Activated T-helper 17 cell treated with anti-CD3 and anti-CD28 coated beads, Interleukin-2, amount 50 U/mL, for 72 hours (primary cell): ENCODE measurements around the gene SHISAL1. TPM values are rescaled to one million over a fixed set of nuclear protein-coding genes. Genes with fewer than 3 reads are reported as not detected.

Experiments used
- ATAC-seq: fragments of 150-1000 bp; cut with Tn5 transposase; replicated peaks from 2 replicates; pipeline ENCODE4 v1.10.0; 2021; ENCODE audit warnings: mild to moderate bottlenecking, moderate library complexity
- H3K27ac Mint-ChIP-seq: one replicate; pipeline ENCODE4 v1.8.0; 2022; ENCODE audit warnings: mixed read lengths
- H3K27me3 Mint-ChIP-seq: one replicate; pipeline ENCODE4 v1.8.0; 2022; ENCODE audit warnings: mixed read lengths
- H3K36me3 Mint-ChIP-seq: one replicate; pipeline ENCODE4 v1.8.0; 2022; ENCODE audit warnings: low read depth, mild to moderate bottlenecking, mixed read lengths
- H3K4me1 Mint-ChIP-seq: one replicate; pipeline ENCODE4 v1.8.0; 2022; ENCODE audit warnings: mixed read lengths
- H3K4me3 Mint-ChIP-seq: one replicate; pipeline ENCODE4 v1.8.0; 2022; ENCODE audit warnings: mild to moderate bottlenecking, mixed read lengths
- H3K9me3 Mint-ChIP-seq: one replicate; pipeline ENCODE4 v1.8.0; 2022; ENCODE audit warnings: mixed read lengths
- total RNA-seq, 2 donors: library from RNA; stranded (reverse); gene quantifications; one replicate each; pipeline ENCODE4 v1.2.3, GENCODE V29; 2022

The SHISAL1 gene
- total RNA-seq, 2 donors from 2014 or later, result not detected

GRCh38 chr22:44266796-44267760, 45.7 kb downstream of the SHISAL1 start:
- Mint-ChIP-seq H3K4me1 (no peaks in the 10 kb centered on the region), H3K27me3 (peaks cover 3% of the 10 kb centered on the region), H3K4me3 (no peak overlapping the region), H3K36me3 (no peaks in the 10 kb centered on the region), H3K9me3 (no peaks in the 10 kb centered on the region), H3K27ac (no peak overlapping the region)
- ATAC-seq, result no peak

- Mint-ChIP-seq H3K27me3 (peaks cover 3% of the 10 kb centered on the region), H3K36me3 (no peaks in the 10 kb centered on the region), H3K9me3 (no peaks in the 10 kb centered on the region), H3K4me1 (no peaks in the 10 kb centered on the region), H3K27ac (no peak overlapping the region), H3K4me3 (no peak overlapping the region)
- ATAC-seq, result no peak
These were observed 49.2 kb downstream of the SHISAL1 start for GRCh38 chr22:44263547-44263946.

- Mint-ChIP-seq H3K27ac (peak overlapping the region; percentile 33), H3K36me3 (no peaks in the 10 kb centered on the region)
These were observed 50.7 kb downstream of the SHISAL1 start for GRCh38 chr22:44261861-44262595.

GRCh38 chr22:44261164-44261860, 51.4 kb downstream of the SHISAL1 start:
- no peaks in the 10 kb centered on the region for H3K4me1 Mint-ChIP-seq
- no peak overlapping the region for H3K4me3 Mint-ChIP-seq
- H3K27me3 Mint-ChIP-seq, result peaks cover 3% of the 10 kb centered on the region
- H3K27ac Mint-ChIP-seq, result peak overlapping the region; percentile 33
- H3K9me3 Mint-ChIP-seq, result no peaks in the 10 kb centered on the region
- no peaks in the 10 kb centered on the region for H3K36me3 Mint-ChIP-seq
- ATAC-seq, result no peak

More at GRCh38 chr22:44261861-44262595, 50.7 kb downstream of the SHISAL1 start:
- no peaks in the 10 kb centered on the region for H3K27me3 Mint-ChIP-seq
- ATAC-seq, result no peak
- H3K4me1 Mint-ChIP-seq, result no peaks in the 10 kb centered on the region
- no peak overlapping the region for H3K4me3 Mint-ChIP-seq
- no peaks in the 10 kb centered on the region for H3K9me3 Mint-ChIP-seq

GRCh38 chr22:44260216-44261035, 52.3 kb downstream of the SHISAL1 start:
- Mint-ChIP-seq H3K9me3 (no peaks in the 10 kb centered on the region), H3K36me3 (no peaks in the 10 kb centered on the region), H3K27ac (no peak overlapping the region), H3K4me3 (no peak overlapping the region), H3K4me1 (no peaks in the 10 kb centered on the region), H3K27me3 (peaks cover 6% of the 10 kb centered on the region)
- ATAC-seq, result no peak

GRCh38 chr22:44259366-44260215, 53.2 kb downstream of the SHISAL1 start:
- H3K36me3 Mint-ChIP-seq, result no peaks in the 10 kb centered on the region
- H3K27me3 Mint-ChIP-seq, result peaks cover 13% of the 10 kb centered on the region
- no peaks in the 10 kb centered on the region for H3K9me3 Mint-ChIP-seq
- no peaks in the 10 kb centered on the region for H3K4me1 Mint-ChIP-seq
- no peak overlapping the region for H3K27ac Mint-ChIP-seq
- ATAC-seq, result no peak
- H3K4me3 Mint-ChIP-seq, result no peak overlapping the region

- Mint-ChIP-seq H3K27me3 (peaks cover 13% of the 10 kb centered on the region), H3K27ac (no peak overlapping the region), H3K36me3 (no peaks in the 10 kb centered on the region), H3K9me3 (no peaks in the 10 kb centered on the region), H3K4me3 (no peak overlapping the region), H3K4me1 (no peaks in the 10 kb centered on the region)
- ATAC-seq, result no peak
These were observed 55.9 kb downstream of the SHISAL1 start for GRCh38 chr22:44256556-44257485.

- Mint-ChIP-seq H3K36me3 (no peaks in the 10 kb centered on the region), H3K4me3 (no peak overlapping the region), H3K27me3 (peaks cover 13% of the 10 kb centered on the region), H3K9me3 (no peaks in the 10 kb centered on the region), H3K4me1 (no peaks in the 10 kb centered on the region), H3K27ac (no peak overlapping the region)
- ATAC-seq, result no peak
These were observed 56.7 kb downstream of the SHISAL1 start for GRCh38 chr22:44256085-44256484.

GRCh38 chr22:44254811-44255210, 57.9 kb downstream of the SHISAL1 start:
- Mint-ChIP-seq H3K36me3 (no peaks in the 10 kb centered on the region), H3K27me3 (peaks cover 19% of the 10 kb centered on the region), H3K27ac (no peak overlapping the region), H3K9me3 (peaks cover 7% of the 10 kb centered on the region), H3K4me1 (no peaks in the 10 kb centered on the region), H3K4me3 (no peak overlapping the region)
- no peak for ATAC-seq

- no peaks in the 10 kb centered on the region for H3K4me1 Mint-ChIP-seq
These were observed 63.2 kb downstream of the SHISAL1 start for GRCh38 chr22:44249376-44250147.

GRCh38 chr22:44248926-44249325, 63.8 kb downstream of the SHISAL1 start:
- Mint-ChIP-seq H3K27me3 (peaks cover 30% of the 10 kb centered on the region), H3K9me3 (peaks cover 10% of the 10 kb centered on the region), H3K27ac (no peak overlapping the region), H3K4me3 (no peak overlapping the region), H3K4me1 (no peaks in the 10 kb centered on the region), H3K36me3 (no peaks in the 10 kb centered on the region)
- no peak for ATAC-seq

More at GRCh38 chr22:44249376-44250147, 63.2 kb downstream of the SHISAL1 start:
- ATAC-seq, result no peak
- Mint-ChIP-seq H3K27ac (no peak overlapping the region), H3K9me3 (peaks cover 10% of the 10 kb centered on the region), H3K4me3 (no peak overlapping the region), H3K27me3 (peaks cover 24% of the 10 kb centered on the region), H3K36me3 (no peaks in the 10 kb centered on the region)
